HCT116 (cell line): ENCODE data around the gene HARBI1. TPM values are rescaled to one million over a fixed set of nuclear protein-coding genes. Genes with fewer than 3 reads are reported as not detected.

ENCODE experiments used
- ATAC-seq: fragments of 200-7000 bp; cut with Tn5 transposase; 2 replicates; pipeline ENCODE4 v1.9.1; 2020; ENCODE audit warnings: mild to moderate bottlenecking, moderate library complexity
- BruUV-seq: library from RNA; stranded (reverse); fragments of 400-500 nt; replicated peaks from 2 replicates; lab custom pipeline; 2021; lab: Mats Ljungman, UMichigan
- CTCF ChIA-PET: fragments of 300-600 bp; sonication (Branson Sonifier 250); formaldehyde crosslinking; loops from one replicate; lab custom pipeline; 2021; ENCODE audit warnings: antibody characterized with exemption; lab: Charles Lee
- POLR2A ChIA-PET: fragments of 300-600, 350-600 bp; sonication (Branson Sonifier 250); formaldehyde crosslinking; loops from one replicate; lab custom pipeline; 2021; ENCODE audit warnings: antibody characterized with exemption; lab: Charles Lee
- RAD21 ChIA-PET, 2 experiments: fragments of 300-600 bp; sonication (Branson Sonifier 250); formaldehyde crosslinking; loops; one replicate each; lab custom pipeline; 2023; ENCODE audit warnings: low total read pairs in 2 of 2; ENCODE audit not compliant: uncharacterized antibody in 2 of 2, unreplicated experiment in 2 of 2, low non-redundant PET in 1 of 2; lab: Charles Lee
- DNase-seq: peaks from one replicate; pipeline ENCODE4 v3.0.0-alpha.2; 2010; ENCODE audit warnings: low read depth, low spot score
- H2AFZ ChIP-seq: fragments of 200-600 bp; shearing (Covaris generic), sonication (generic); 2 replicates; pipeline ENCODE4 v1.6.1; 2017; ENCODE audit warnings: low read depth, mixed run types, mixed read lengths, antibody characterized with exemption, low read length; ENCODE audit not compliant: poor library complexity, severe bottlenecking
- H3K27ac ChIP-seq: 2 replicates; pipeline ENCODE4 v1.5.1; 2012; ENCODE audit warnings: low read depth, low read length
- H3K27me3 ChIP-seq: fragments of 200-600 bp; sonication (generic); 2 replicates; pipeline ENCODE4 v1.6.1; 2016; ENCODE audit warnings: mixed run types, low read length, mixed read lengths; ENCODE audit not compliant: insufficient read depth
- H3K36me3 ChIP-seq, 2 experiments: fragments of 200-500 bp in 1 of 2; fragments of 200-600 bp in 1 of 2; sonication (Bioruptor generic) in 1 of 2; sonication (generic) in 1 of 2; 2 replicates each; pipeline versions ENCODE4 v1.5.1 to v1.6.1; 2014 to 2016; ENCODE audit warnings: low read length in 2 of 2, inconsistent platforms in 1 of 2, mixed read lengths in 1 of 2, mixed run types in 1 of 2; ENCODE audit not compliant: insufficient read depth in 2 of 2, control insufficient read depth in 1 of 2
- H3K4me1 ChIP-seq, 2 experiments: fragments of 200-600 bp in 1 of 2; sonication (generic) in 1 of 2; 2 replicates each; pipeline versions ENCODE4 v1.5.1 to v1.6.1; 2012 to 2017; ENCODE audit warnings: low read length in 2 of 2, inconsistent platforms in 1 of 2, mild to moderate bottlenecking in 1 of 2, mixed read lengths in 1 of 2, mixed run types in 1 of 2, moderate library complexity in 1 of 2; ENCODE audit not compliant: insufficient read depth in 2 of 2, control insufficient read depth in 1 of 2
- H3K4me2 ChIP-seq: fragments of 200-600 bp; sonication (generic); 2 replicates; pipeline ENCODE4 v1.6.1; 2017; ENCODE audit warnings: mixed run types, low read length, mixed read lengths
- H3K4me3 ChIP-seq, 2 experiments: fragments of 200-600 bp in 1 of 2; sonication (generic) in 1 of 2; replicated peaks in 1 of 2; 2 replicates each; pipeline ENCODE4 v1.5.1; 2011 to 2016; ENCODE audit warnings: low read length in 2 of 2, control low read depth in 1 of 2, low read depth in 1 of 2, mild to moderate bottlenecking in 1 of 2, mixed read lengths in 1 of 2, mixed run types in 1 of 2
- H3K79me2 ChIP-seq: fragments of 200-600 bp; sonication (generic); 2 replicates; pipeline ENCODE4 v1.6.1; 2017; ENCODE audit warnings: mild to moderate bottlenecking, mixed run types, low read length, moderate library complexity, mixed read lengths; ENCODE audit not compliant: insufficient read depth
- H3K9ac ChIP-seq: fragments of 200-600 bp; sonication (generic); 2 replicates; pipeline ENCODE4 v1.6.1; 2016; ENCODE audit warnings: low read length, mixed read lengths
- H3K9me2 ChIP-seq: fragments of 200-600 bp; sonication (generic), shearing (Covaris generic); 2 replicates; pipeline ENCODE4 v1.6.1; 2017; ENCODE audit warnings: mixed run types, mild to moderate bottlenecking, moderate library complexity; ENCODE audit not compliant: insufficient read depth
- H3K9me3 ChIP-seq, 2 experiments: fragments of 200-500 bp in 1 of 2; fragments of 200-600 bp in 1 of 2; sonication (Bioruptor generic) in 1 of 2; sonication (generic) in 1 of 2; 2 replicates each; pipeline ENCODE4 v1.6.1; 2014 to 2017; ENCODE audit warnings: low read length in 2 of 2, mixed read lengths in 2 of 2, inconsistent platforms in 1 of 2, low read depth in 1 of 2, mild to moderate bottlenecking in 1 of 2, mixed run types in 1 of 2, moderate library complexity in 1 of 2; ENCODE audit not compliant: control insufficient read depth in 1 of 2, insufficient read depth in 1 of 2
- H4K20me1 ChIP-seq: fragments of 200-600 bp; sonication (generic), shearing (Covaris generic); 2 replicates; pipeline ENCODE4 v1.6.1; 2017; ENCODE audit warnings: mixed run types, mild to moderate bottlenecking, moderate library complexity; ENCODE audit not compliant: insufficient read depth
- CBX3 ChIP-seq: IDR thresholded peaks from 2 replicates; pipeline ENCODE4 v1.6.1; 2012; ENCODE audit warnings: low read depth
- EGR1 ChIP-seq: IDR thresholded peaks from 2 replicates; pipeline ENCODE4 v1.6.1; 2012; ENCODE audit warnings: low read depth
- EZH2 ChIP-seq: fragments of 200-600 bp; sonication (generic); IDR thresholded peaks from 2 replicates; pipeline ENCODE4 v1.6.1; 2017; ENCODE audit warnings: antibody characterized with exemption, mixed run types
- JUND ChIP-seq: IDR thresholded peaks from 2 replicates; pipeline ENCODE4 v1.6.1; 2012
- POLR2A ChIP-seq: IDR thresholded peaks from 2 replicates; pipeline ENCODE4 v1.7.0; 2011; ENCODE audit warnings: borderline replicate concordance; ENCODE audit not compliant: insufficient read depth, insufficient read length; ENCODE audit errors: extremely low read depth
- POLR2AphosphoS5 ChIP-seq: IDR thresholded peaks from 2 replicates; pipeline ENCODE4 v1.6.1; 2011; ENCODE audit warnings: mild to moderate bottlenecking, low read depth, low read length, moderate library complexity
- RAD21 ChIP-seq: IDR thresholded peaks from 2 replicates; pipeline ENCODE4 v1.6.1; 2012; ENCODE audit warnings: low read depth, mild to moderate bottlenecking
- SIN3A ChIP-seq: IDR thresholded peaks from 2 replicates; pipeline ENCODE4 v1.6.1; 2012; ENCODE audit warnings: low read depth
- SP1 ChIP-seq: IDR thresholded peaks from 2 replicates; pipeline ENCODE4 v1.6.1; 2012; ENCODE audit warnings: low read depth
- SRF ChIP-seq: IDR thresholded peaks from 2 replicates; pipeline ENCODE4 v1.6.1; 2012; ENCODE audit warnings: low read depth
- TCF7L2 ChIP-seq: IDR thresholded peaks from 2 replicates; pipeline ENCODE4 v1.7.0; 2011; ENCODE audit warnings: borderline replicate concordance, inconsistent platforms; ENCODE audit not compliant: insufficient read depth, insufficient read length; ENCODE audit errors: extremely low read depth
- YY1 ChIP-seq: IDR thresholded peaks from 2 replicates; pipeline ENCODE4 v1.6.1; 2011; ENCODE audit warnings: low read length, low read depth, moderate library complexity, mild to moderate bottlenecking; ENCODE audit not compliant: insufficient replicate concordance; ENCODE audit errors: extremely low read depth
- ZFX ChIP-seq: fragments of 450-650 bp; IDR thresholded peaks from 2 replicates; pipeline ENCODE4 v1.6.1; 2017
- ZNF274 ChIP-seq: fragments of 200-500 bp; sonication (Bioruptor generic); IDR thresholded peaks from 2 replicates; pipeline ENCODE4 v1.6.1; 2014; ENCODE audit warnings: mild to moderate bottlenecking, low read depth, low read length, inconsistent platforms
- intact Hi-C: fragments of 100-400 bp; cut with micrococcal nuclease; formaldehyde crosslinking; loops from 2 replicates; pipeline ENCODE4 v1.10.0; 2022
- total RNA-seq: library from RNA; stranded (reverse); gene quantifications from one replicate; pipeline ENCODE4 v1.2.1, GENCODE V29; 2021; ENCODE audit not compliant: unreplicated experiment
- TF ChIP-seq, protein P1 (sequence below): IDR thresholded peaks from 2 replicates; pipeline ENCODE4 v1.6.1; 2012
- TF ChIP-seq, protein P2 (sequence below): IDR thresholded peaks from 2 replicates; pipeline ENCODE4 v1.6.1; 2012; ENCODE audit warnings: low read depth
- TF ChIP-seq, protein P3 (sequence below): IDR thresholded peaks from 2 replicates; pipeline ENCODE4 v1.6.1; 2011; ENCODE audit warnings: mild to moderate bottlenecking, low read length, moderate library complexity; ENCODE audit not compliant: insufficient replicate concordance; ENCODE audit errors: extremely low read depth

Gene HARBI1
- total RNA-seq, 1 experiment from 2014 or later = 1.9 TPM

DNA sequence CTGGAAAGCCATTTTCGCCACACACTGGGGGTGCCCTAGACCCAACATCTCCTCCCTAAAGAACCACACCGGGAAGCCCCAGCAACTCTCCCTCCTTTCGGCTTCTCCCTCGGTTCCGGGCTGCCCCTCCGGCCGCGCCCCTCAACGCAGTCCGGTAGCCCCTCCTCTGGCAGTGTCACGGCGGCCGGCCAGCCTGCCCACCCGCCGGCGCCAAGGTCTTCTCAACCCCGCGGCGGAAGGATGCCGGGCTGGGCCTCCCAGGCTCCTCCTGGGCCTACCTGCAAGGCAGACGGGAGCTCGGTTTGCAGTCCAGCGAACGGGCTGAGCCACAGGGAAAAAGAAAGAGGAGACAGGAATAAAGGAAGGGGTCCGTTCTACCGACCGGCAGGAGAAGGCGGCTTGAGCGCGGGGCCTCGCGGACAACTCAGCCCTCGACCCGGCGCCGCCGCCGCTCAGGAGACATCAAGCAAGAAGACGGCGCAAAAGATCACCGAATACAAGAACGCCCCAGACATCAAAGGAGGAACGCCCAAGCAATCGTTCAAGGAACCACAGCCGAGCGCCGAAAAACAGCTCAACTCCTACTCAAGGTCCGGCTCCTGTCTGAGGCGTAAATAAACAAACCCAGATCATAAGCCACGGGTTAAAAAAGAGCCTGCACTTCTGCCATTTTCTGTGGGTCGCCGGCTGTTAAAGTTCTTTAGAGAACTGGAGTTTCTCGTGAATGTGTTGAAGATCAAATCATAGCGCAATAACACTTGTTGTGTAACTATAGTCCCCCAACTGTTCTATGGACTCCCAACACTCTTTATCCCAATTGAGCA is 23.3 kb downstream of the HARBI1 start, which contains the start of gene AMBRA1:
Gene AMBRA1 (minus strand): TSS at position 474 of the 824 bp plus-strand sequence. CDS start 45,643 bp downstream, outside the sequence.
- TF ChIP-seq SP1 (peak; percentile 72), POLR2A (peak; percentile 47), EZH2 (no peak), ZNF274 (no peak), ZFX (peak; percentile 99), YY1 (peak; percentile 87), SRF (peak; percentile 98), CBX3 (peak; percentile 76), EGR1 (0 out of 2 replicates have a peak, but pooled peaks have one; percentile 7), TCF7L2 (peak; percentile 77), POLR2AphosphoS5 (peak; percentile 71), SIN3A (peak; percentile 80; the same call in 1 of the 2 replicates), RAD21 (no peak), JUND (no peak)
- TF ChIP-seq, protein P1, sequence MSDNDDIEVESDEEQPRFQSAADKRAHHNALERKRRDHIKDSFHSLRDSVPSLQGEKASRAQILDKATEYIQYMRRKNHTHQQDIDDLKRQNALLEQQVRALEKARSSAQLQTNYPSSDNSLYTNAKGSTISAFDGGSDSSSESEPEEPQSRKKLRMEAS = peak; percentile 67; the same call in 1 of the 2 replicates
- TF ChIP-seq, protein P2, sequence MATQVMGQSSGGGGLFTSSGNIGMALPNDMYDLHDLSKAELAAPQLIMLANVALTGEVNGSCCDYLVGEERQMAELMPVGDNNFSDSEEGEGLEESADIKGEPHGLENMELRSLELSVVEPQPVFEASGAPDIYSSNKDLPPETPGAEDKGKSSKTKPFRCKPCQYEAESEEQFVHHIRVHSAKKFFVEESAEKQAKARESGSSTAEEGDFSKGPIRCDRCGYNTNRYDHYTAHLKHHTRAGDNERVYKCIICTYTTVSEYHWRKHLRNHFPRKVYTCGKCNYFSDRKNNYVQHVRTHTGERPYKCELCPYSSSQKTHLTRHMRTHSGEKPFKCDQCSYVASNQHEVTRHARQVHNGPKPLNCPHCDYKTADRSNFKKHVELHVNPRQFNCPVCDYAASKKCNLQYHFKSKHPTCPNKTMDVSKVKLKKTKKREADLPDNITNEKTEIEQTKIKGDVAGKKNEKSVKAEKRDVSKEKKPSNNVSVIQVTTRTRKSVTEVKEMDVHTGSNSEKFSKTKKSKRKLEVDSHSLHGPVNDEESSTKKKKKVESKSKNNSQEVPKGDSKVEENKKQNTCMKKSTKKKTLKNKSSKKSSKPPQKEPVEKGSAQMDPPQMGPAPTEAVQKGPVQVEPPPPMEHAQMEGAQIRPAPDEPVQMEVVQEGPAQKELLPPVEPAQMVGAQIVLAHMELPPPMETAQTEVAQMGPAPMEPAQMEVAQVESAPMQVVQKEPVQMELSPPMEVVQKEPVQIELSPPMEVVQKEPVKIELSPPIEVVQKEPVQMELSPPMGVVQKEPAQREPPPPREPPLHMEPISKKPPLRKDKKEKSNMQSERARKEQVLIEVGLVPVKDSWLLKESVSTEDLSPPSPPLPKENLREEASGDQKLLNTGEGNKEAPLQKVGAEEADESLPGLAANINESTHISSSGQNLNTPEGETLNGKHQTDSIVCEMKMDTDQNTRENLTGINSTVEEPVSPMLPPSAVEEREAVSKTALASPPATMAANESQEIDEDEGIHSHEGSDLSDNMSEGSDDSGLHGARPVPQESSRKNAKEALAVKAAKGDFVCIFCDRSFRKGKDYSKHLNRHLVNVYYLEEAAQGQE = no peak
- TF ChIP-seq, protein P3, sequence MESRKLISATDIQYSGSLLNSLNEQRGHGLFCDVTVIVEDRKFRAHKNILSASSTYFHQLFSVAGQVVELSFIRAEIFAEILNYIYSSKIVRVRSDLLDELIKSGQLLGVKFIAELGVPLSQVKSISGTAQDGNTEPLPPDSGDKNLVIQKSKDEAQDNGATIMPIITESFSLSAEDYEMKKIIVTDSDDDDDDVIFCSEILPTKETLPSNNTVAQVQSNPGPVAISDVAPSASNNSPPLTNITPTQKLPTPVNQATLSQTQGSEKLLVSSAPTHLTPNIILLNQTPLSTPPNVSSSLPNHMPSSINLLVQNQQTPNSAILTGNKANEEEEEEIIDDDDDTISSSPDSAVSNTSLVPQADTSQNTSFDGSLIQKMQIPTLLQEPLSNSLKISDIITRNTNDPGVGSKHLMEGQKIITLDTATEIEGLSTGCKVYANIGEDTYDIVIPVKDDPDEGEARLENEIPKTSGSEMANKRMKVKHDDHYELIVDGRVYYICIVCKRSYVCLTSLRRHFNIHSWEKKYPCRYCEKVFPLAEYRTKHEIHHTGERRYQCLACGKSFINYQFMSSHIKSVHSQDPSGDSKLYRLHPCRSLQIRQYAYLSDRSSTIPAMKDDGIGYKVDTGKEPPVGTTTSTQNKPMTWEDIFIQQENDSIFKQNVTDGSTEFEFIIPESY = no peak
- Histone ChIP-seq H3K79me2 (peaks cover 50% of the 10 kb centered on the region), H3K9me3 (no peaks in the 10 kb centered on the region), H3K4me3 (peak within 1 kb of the TSS; percentile 64 to 93), H3K36me3 (no peaks in the 10 kb centered on the region), H3K9me2 (no peaks in the 10 kb centered on the region), H3K4me1 (peaks cover 12 to 28% of the 10 kb centered on the region in 2 experiments), H2AFZ (peak within 1 kb of the TSS; percentile 92), H3K27me3 (no peaks in the 10 kb centered on the region), H3K27ac (peak within 1 kb of the TSS; percentile 61), H3K9ac (peak within 1 kb of the TSS; percentile 88), H4K20me1 (peaks cover 6% of the 10 kb centered on the region; the same call in 1 of the 2 replicates), H3K4me2 (peak within 1 kb of the TSS; percentile 83)
- ChIA-PET RAD21 (interaction anchor here in 1 of 2 experiments (0.7 kb wide), 1 partner anchor 40 kb away, joined by 3 read pairs; no protein-coding TSS in a partner anchor), POLR2A (interaction anchor here (0.9 to 1.2 kb wide), 2 partner anchors 14 to 18 kb away, joined by 3 to 4 read pairs; no protein-coding TSS in a partner anchor), CTCF (interaction anchor here (1.3 kb wide), 1 partner anchor 205 kb away, joined by 3 read pairs; no protein-coding TSS in a partner anchor)
- intact Hi-C loops = loop anchor here (1.0 kb wide), 1 partner anchor 24 kb away; the partner anchor contains the start of genes ATG13 and HARBI1
- BruUV-seq = TSS peak; percentile 67
- DNase-seq = peak; percentile 88
- peak; percentile 89 for ATAC-seq
